Testis (tissue), 2 donors: Measurements from ENCODE around the gene NTSR2.

Experiments used
- CTCF ChIP-seq, 3 experiments: fragments of 450-650 bp in 2 of 3; fragments of 200-600 bp in 1 of 3; sonication (generic) in 1 of 3; IDR thresholded peaks; one replicate each; pipeline ENCODE4 v1.5.1; 2016 to 2019; ENCODE audit warnings: antibody characterized with exemption in 3 of 3, mild to moderate bottlenecking in 2 of 3, moderate library complexity in 1 of 3
- POLR2A ChIP-seq: fragments of 450-650 bp; IDR thresholded peaks from one replicate; pipeline ENCODE4 v1.6.1; 2017; ENCODE audit warnings: antibody characterized with exemption, mild to moderate bottlenecking, moderate library complexity

- TF ChIP-seq CTCF (IDR thresholded peaks at IDR 0.05) (no peak), POLR2A (no peak)
Measured at GRCh38 chr2:11616097-11616687, 53.8 kb downstream of the NTSR2 start.
